Measurements from ENCODE around the gene TP53BP2. TPM values are rescaled to one million over a fixed set of nuclear protein-coding genes. Genes with fewer than 3 reads are reported as not detected.

Gene TP53BP2
- total RNA-seq, 2 donors from 2014 or later = 26.8 to 29.3 TPM

DNA sequence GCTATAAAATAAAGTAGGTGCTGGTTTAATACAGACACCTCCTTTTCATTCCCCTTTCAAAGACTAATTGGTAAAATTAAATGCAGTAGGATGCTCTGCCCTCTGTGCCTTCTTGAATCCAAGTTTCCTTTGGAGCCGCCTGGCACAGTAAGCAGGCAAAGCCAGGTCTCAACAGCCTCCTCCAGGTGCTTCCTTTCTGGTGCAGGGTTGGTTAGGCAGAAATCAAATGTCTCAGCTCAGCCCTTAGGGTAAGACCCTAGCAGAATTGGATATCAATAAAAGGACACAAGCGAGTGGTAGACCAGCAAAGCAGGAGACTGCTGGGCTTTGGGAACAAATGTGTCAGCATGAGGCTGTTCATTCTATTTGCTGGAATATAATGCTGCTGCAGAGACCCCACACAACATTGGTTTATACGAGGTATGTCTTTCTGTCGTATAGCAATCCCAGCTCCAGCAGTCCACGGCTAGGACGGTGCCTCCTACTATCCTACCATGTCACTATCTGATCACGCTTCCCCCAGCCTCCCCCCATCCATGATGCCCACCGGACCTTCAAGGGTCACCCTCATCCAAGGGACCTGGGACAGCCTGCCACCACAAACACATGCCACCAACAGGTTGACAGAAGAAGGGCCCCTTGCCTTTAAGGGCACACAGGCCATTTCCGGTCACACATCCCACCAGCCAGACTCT, 75.0 kb downstream of the TP53BP2 start:
- Histone ChIP-seq H3K4me1 (peaks cover 0 to 33% of the 10 kb centered on the region in 2 donors), H3K9me3 (no peaks in the 10 kb centered on the region), H3K36me3 (peaks cover 67% of the 10 kb centered on the region), H3K27ac (peak overlapping the region; percentile 63 to 67), H3K27me3 (no peaks in the 10 kb centered on the region), H3K4me3 (no peak overlapping the region)
- DNase-seq (ENCODE audit: low spot score) = peak; percentile 46
- TF ChIP-seq, protein P1, sequence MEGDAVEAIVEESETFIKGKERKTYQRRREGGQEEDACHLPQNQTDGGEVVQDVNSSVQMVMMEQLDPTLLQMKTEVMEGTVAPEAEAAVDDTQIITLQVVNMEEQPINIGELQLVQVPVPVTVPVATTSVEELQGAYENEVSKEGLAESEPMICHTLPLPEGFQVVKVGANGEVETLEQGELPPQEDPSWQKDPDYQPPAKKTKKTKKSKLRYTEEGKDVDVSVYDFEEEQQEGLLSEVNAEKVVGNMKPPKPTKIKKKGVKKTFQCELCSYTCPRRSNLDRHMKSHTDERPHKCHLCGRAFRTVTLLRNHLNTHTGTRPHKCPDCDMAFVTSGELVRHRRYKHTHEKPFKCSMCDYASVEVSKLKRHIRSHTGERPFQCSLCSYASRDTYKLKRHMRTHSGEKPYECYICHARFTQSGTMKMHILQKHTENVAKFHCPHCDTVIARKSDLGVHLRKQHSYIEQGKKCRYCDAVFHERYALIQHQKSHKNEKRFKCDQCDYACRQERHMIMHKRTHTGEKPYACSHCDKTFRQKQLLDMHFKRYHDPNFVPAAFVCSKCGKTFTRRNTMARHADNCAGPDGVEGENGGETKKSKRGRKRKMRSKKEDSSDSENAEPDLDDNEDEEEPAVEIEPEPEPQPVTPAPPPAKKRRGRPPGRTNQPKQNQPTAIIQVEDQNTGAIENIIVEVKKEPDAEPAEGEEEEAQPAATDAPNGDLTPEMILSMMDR (IDR thresholded peaks at IDR 0.05) = no peak

DNA sequence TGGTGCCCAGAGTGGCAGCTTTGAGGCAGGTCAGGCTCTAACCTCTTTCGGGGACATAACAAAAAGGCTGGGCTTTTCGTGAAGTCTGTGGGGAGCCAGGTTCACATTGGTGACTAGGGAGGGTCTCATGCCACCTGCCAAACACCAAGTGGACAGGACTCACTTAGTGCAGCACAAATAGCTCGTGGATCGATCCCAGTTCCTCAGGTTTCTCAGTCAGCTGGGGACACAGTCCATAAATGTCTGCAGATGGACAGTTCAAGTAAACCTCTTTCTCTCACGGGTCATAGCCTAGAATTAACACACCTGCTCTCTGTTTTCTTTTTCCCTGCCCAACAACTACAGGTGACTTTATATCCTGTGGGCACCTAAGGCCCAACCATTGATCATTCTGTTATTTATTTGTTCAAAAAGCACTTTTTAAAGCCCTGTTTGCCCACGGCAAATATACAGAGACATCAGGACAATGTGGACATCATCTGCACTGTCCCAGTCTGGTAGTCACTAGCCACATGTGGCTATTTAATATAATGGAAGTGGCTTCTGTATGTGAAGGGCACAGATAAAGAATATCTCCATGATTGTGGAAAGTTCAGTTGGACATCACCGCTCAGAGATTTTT, 79.9 kb downstream of the TP53BP2 start:
- TF ChIP-seq, protein P1 (IDR thresholded peaks at IDR 0.05) = no peak
- Histone ChIP-seq H3K9me3 (no peaks in the 10 kb centered on the region), H3K4me3 (no peak overlapping the region), H3K27me3 (no peaks in the 10 kb centered on the region), H3K4me1 (peaks cover 0 to 9% of the 10 kb centered on the region in 2 donors), H3K27ac (peak overlapping the region; percentile 26 to 35), H3K36me3 (peaks cover 70% of the 10 kb centered on the region)
- no peak for DNase-seq (ENCODE audit: low spot score)

GRCh38 chr1:223765036-223765718, 80.6 kb downstream of the TP53BP2 start:
- peak overlapping the region; percentile 35 to 49 for H3K27ac ChIP-seq
- no peaks in the 10 kb centered on the region for H3K27me3 ChIP-seq
- peaks cover 64% of the 10 kb centered on the region for H3K36me3 ChIP-seq
- peak; percentile 68 for DNase-seq (ENCODE audit: low spot score)
- TF ChIP-seq, protein P1 (IDR thresholded peaks at IDR 0.05) = no peak
- H3K9me3 ChIP-seq = no peaks in the 10 kb centered on the region
- peaks cover 0 to 2% of the 10 kb centered on the region in 2 donors for H3K4me1 ChIP-seq
- no peak overlapping the region for H3K4me3 ChIP-seq

- H3K4me3 ChIP-seq = no peak overlapping the region
- TF ChIP-seq, protein P1 (IDR thresholded peaks at IDR 0.05) = no peak
- peaks cover 53% of the 10 kb centered on the region for H3K36me3 ChIP-seq
- no peak overlapping the region for H3K27ac ChIP-seq
- no peaks in the 10 kb centered on the region for H3K27me3 ChIP-seq
- no peaks in the 10 kb centered on the region for H3K4me1 ChIP-seq
- no peaks in the 10 kb centered on the region for H3K9me3 ChIP-seq
- DNase-seq (ENCODE audit: low spot score) = no peak
These were observed 81.9 kb downstream of the TP53BP2 start for GRCh38 chr1:223763881-223764280.

GRCh38 chr1:223763251-223763650, 82.5 kb downstream of the TP53BP2 start:
- Histone ChIP-seq H3K4me1 (no peaks in the 10 kb centered on the region), H3K36me3 (peaks cover 57% of the 10 kb centered on the region), H3K27me3 (no peaks in the 10 kb centered on the region), H3K9me3 (no peaks in the 10 kb centered on the region), H3K4me3 (no peak overlapping the region), H3K27ac (no peak overlapping the region)
- no peak for DNase-seq (ENCODE audit: low spot score)
- TF ChIP-seq, protein P1 (IDR thresholded peaks at IDR 0.05) = no peak

Measured in right atrium auricular region (tissue), 2 donors.